HepG2 (cell line): ENCODE measurements around the gene TBC1D10B. TPM values are rescaled to one million over a fixed set of nuclear protein-coding genes. Genes with fewer than 3 reads are reported as not detected.

ENCODE experiments used
- AGO2 ChIP-seq: fragments of 200-400 bp; formaldehyde crosslinking; optimal IDR thresholded peaks from 2 replicates; pipeline ENCODE3; 2017; ENCODE audit warnings: mild to moderate bottlenecking, low read depth, low read length, moderate library complexity
- ASH2L ChIP-seq: fragments of 300-600, 200-600 bp; sonication (generic); IDR thresholded peaks from 2 replicates; pipeline ENCODE4 v1.7.0; 2017; ENCODE audit warnings: low read depth, mild to moderate bottlenecking, moderate library complexity, mixed read lengths, low read length; ENCODE audit not compliant: insufficient read length
- CREB1 ChIP-seq, 2 experiments: fragments of 450-650 bp in 1 of 2; IDR thresholded peaks; 2 replicates each; pipeline ENCODE4 v1.6.1; 2016 to 2017; ENCODE audit warnings: control low read depth in 1 of 2, mild to moderate bottlenecking in 1 of 2, missing compliant biosample characterization in 1 of 2, missing genetic modification characterization in 1 of 2
- DMTF1 ChIP-seq: sonication (generic); formaldehyde crosslinking; IDR thresholded peaks from 2 replicates; pipeline ENCODE4 v1.4.0; 2020; ENCODE audit warnings: mild to moderate bottlenecking, missing genetic modification reagents
- JUNB ChIP-seq: sonication (generic); formaldehyde crosslinking; IDR thresholded peaks from 2 replicates; pipeline ENCODE4 v1.8.0; 2022; ENCODE audit warnings: missing genetic modification reagents, mild to moderate bottlenecking, borderline replicate concordance
- KDM5A ChIP-seq: fragments of 200-600 bp; sonication (generic); IDR thresholded peaks from 2 replicates; pipeline ENCODE4 v1.7.0; 2018; ENCODE audit warnings: antibody characterized with exemption, mild to moderate bottlenecking, low read length, borderline replicate concordance
- MAF1 ChIP-seq: sonication (generic); formaldehyde crosslinking; IDR thresholded peaks from 2 replicates; pipeline ENCODE4 v1.5.0; 2020; ENCODE audit warnings: missing genetic modification reagents, borderline replicate concordance
- NFKBIZ ChIP-seq: IDR thresholded peaks from 2 replicates; pipeline ENCODE4 v1.6.1; 2018; ENCODE audit warnings: missing genetic modification reagents, missing compliant biosample characterization
- NR0B2 ChIP-seq: sonication (generic); formaldehyde crosslinking; IDR thresholded peaks from 2 replicates; pipeline ENCODE4 v1.4.0; 2020; ENCODE audit warnings: mild to moderate bottlenecking, missing genetic modification reagents
- PITX1 ChIP-seq: sonication (generic); formaldehyde crosslinking; IDR thresholded peaks from 2 replicates; pipeline ENCODE4 v1.5.1; 2020; ENCODE audit warnings: mild to moderate bottlenecking, missing genetic modification reagents
- RNF2 ChIP-seq: fragments of 450-650 bp; conservative IDR thresholded peaks from 2 replicates; pipeline ENCODE4 v1.6.1; 2016; ENCODE audit warnings: low read depth
- SAP130 ChIP-seq: IDR thresholded peaks from 2 replicates; pipeline ENCODE4 v1.6.1; 2016; ENCODE audit warnings: low read depth
- SMYD3 ChIP-seq: sonication (generic); formaldehyde crosslinking; IDR thresholded peaks from 2 replicates; pipeline ENCODE4 v1.8.1; 2023; ENCODE audit warnings: mild to moderate bottlenecking, missing genetic modification reagents
- TBP ChIP-seq: sonication (generic); formaldehyde crosslinking; IDR thresholded peaks from 2 replicates; pipeline ENCODE4 v1.5.0; 2020; ENCODE audit warnings: missing genetic modification reagents
- ZC3H4 ChIP-seq: sonication (generic); formaldehyde crosslinking; IDR thresholded peaks from 2 replicates; pipeline ENCODE4 v1.4.0; 2020; ENCODE audit warnings: missing genetic modification reagents, borderline replicate concordance
- ZKSCAN1 ChIP-seq: fragments of 150-350 bp; IDR thresholded peaks from 2 replicates; pipeline ENCODE4 v1.6.1; 2014; ENCODE audit warnings: low read length
- ZNF234 ChIP-seq: sonication (generic); formaldehyde crosslinking; conservative IDR thresholded peaks from 2 replicates; pipeline ENCODE4 v1.5.1; 2020; ENCODE audit warnings: mild to moderate bottlenecking, missing genetic modification reagents
- ZNF260 ChIP-seq: sonication (generic); formaldehyde crosslinking; IDR thresholded peaks from 2 replicates; pipeline ENCODE4 v1.4.0; 2020; ENCODE audit warnings: missing genetic modification reagents, low read depth, mild to moderate bottlenecking, borderline replicate concordance
- ZNF34 ChIP-seq: sonication (generic); formaldehyde crosslinking; IDR thresholded peaks from 2 replicates; pipeline ENCODE4 v1.4.0; 2020; ENCODE audit warnings: mild to moderate bottlenecking, missing genetic modification reagents, borderline replicate concordance
- ZNF414 ChIP-seq: sonication (generic); formaldehyde crosslinking; IDR thresholded peaks from 2 replicates; pipeline ENCODE4 v1.5.0; 2020; ENCODE audit warnings: missing genetic modification reagents
- ZNF605 ChIP-seq: sonication (generic); formaldehyde crosslinking; IDR thresholded peaks from 2 replicates; pipeline ENCODE4 v1.8.0; 2022; ENCODE audit warnings: mild to moderate bottlenecking, missing genetic modification reagents
- ZNF674 ChIP-seq: sonication (generic); formaldehyde crosslinking; IDR thresholded peaks from 2 replicates; pipeline ENCODE4 v1.5.0; 2020; ENCODE audit warnings: low read depth, mild to moderate bottlenecking, missing genetic modification reagents
- ZNF724P ChIP-seq: sonication (generic); formaldehyde crosslinking; IDR thresholded peaks from 2 replicates; pipeline ENCODE4 v1.8.0; 2022; ENCODE audit warnings: missing genetic modification reagents, borderline replicate concordance
- ZNF781 ChIP-seq: sonication (generic); formaldehyde crosslinking; IDR thresholded peaks from 2 replicates; pipeline ENCODE4 v1.5.1; 2020; ENCODE audit warnings: borderline replicate concordance, mild to moderate bottlenecking, missing genetic modification reagents; ENCODE audit errors: not compliant biosample characterization
- ZSCAN9 ChIP-seq: IDR thresholded peaks from 2 replicates; pipeline ENCODE4 v1.6.1; 2016; ENCODE audit warnings: borderline replicate concordance
- polyA plus RNA-seq, 8 experiments: library from polyadenylated mRNA; depleted of rRNA in 3 of 8; stranded (reverse) in 7 of 8; unstranded in 1 of 8; fragments of >200 nt; fragmentation: Illumina TruSeq in 4 of 8; extraction: Trizol in 4 of 8; gene quantifications; 2 replicates each; pipeline versions ENCODE4 v1.2.1 to v1.2.3, GENCODE V29; 2011 to 2016; ENCODE audit warnings: low read depth in 4 of 8, missing spikeins in 1 of 8, mixed read lengths in 1 of 8; ENCODE audit not compliant: insufficient read depth in 1 of 8
- total RNA-seq, 5 experiments: library from RNA; depleted of rRNA; stranded (reverse); fragments of >200 nt; fragmentation: Illumina TruSeq; extraction: Trizol; gene quantifications; 2 replicates each; pipeline ENCODE4 v1.2.3, GENCODE V29; 2016; ENCODE audit warnings: low read depth in 1 of 5

The TBC1D10B gene
- total and polyA plus RNA-seq, 2 of the 13 experiments (the other 11 are each of a cell fraction or from before 2014, with no cell fraction given): 15.7 to 24.8 TPM

DNA sequence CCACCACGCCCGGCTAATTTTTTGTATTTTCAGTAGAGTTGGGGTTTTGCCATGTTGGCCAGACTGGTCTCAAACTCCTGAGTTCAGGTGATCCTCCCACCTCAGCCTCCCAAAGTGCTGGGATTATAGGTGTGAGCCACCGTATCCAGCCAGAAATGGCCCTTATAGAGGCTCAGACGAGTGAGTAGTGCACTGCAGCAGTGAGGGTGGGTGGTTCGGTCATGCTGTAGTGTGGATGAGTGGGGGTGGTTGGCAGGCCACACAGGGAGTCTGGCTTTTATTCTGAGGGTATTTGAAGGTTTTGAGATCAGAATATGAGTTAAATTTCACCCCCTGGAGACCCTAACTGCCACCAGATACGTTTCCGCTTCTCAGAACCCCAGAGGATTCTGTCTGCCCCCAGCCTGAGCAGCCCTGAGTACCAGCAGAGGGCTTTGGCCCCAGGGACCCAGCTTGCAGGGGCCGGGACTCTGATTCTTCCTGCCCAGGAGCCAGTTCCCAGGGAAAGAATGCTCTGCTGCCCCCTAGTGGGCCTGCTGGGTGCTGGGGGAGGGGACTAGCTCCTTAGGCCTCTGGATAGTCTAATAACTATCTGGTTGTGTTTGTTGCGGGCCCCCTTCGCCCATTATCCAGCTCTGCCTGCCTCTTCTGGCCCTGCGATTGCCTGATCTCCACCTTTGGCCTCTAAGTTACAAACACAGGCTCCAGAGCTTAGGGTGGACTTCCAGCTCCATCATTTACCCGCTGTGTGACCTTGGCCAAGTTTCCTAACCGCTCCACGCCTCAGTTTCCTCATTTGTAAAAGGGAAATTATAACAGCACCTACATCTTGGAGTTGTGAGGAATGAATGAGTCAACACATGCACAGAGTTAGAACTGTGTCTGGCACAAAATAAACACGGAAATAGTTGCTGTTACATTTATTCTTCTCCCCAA, 39.1 kb upstream of the TBC1D10B start (continued):
- TF ChIP-seq ZNF260 (CRISPR knock-in tag) (no peak), ZNF34 (CRISPR knock-in tag) (no peak), ZNF234 (CRISPR knock-in tag) (no peak), MAF1 (CRISPR knock-in tag) (no peak), ZNF674 (CRISPR knock-in tag) (no peak), ZKSCAN1 (peak; percentile 40; the same call in 1 of the 2 replicates), ZNF724P (CRISPR knock-in tag) (no peak), SMYD3 (CRISPR knock-in tag) (no peak), ZNF414 (CRISPR knock-in tag) (0 out of 2 replicates have a peak, but pooled peaks have one; percentile 49), NR0B2 (0 out of 2 replicates have a peak, but pooled peaks have one; percentile 55), AGO2 (peak; percentile 41), ZSCAN9 (CRISPR knock-in tag) (peak; percentile 63; the same call in 1 of the 2 replicates), ZC3H4 (no peak), KDM5A (no peak), PITX1 (peak; percentile 66; the same call in 1 of the 2 replicates), ZNF781 (CRISPR knock-in tag) (no peak), RNF2 (no peak), CREB1 (IDR thresholded peaks at IDR 0.05) (no peak), CREB1 (CRISPR knock-in tag; IDR thresholded peaks at IDR 0.05) (no peak), DMTF1 (no peak), JUNB (no peak), NFKBIZ (no peak), SAP130 (CRISPR knock-in tag) (peak; percentile 86), ZNF605 (CRISPR knock-in tag) (peak; percentile 42), TBP (CRISPR knock-in tag) (no peak), ASH2L (no peak)
